Tibial artery (tissue), 4 donors: ENCODE data around the gene C10orf105.

Experiments used
- DNase-seq, 2 donors: peaks; one replicate each; pipeline ENCODE4 v3.0.0-alpha.2; 2019
- H3K27ac ChIP-seq, 2 donors: fragments of 200-600 bp; sonication (generic) in 1 of 2; 1 replicate in 1 of 2; 2 replicates in 1 of 2; pipeline ENCODE4 v1.5.1; 2018 to 2019; ENCODE audit warnings: mild to moderate bottlenecking in 1 of 2
- H3K27me3 ChIP-seq, 2 donors: fragments of 200-600 bp; sonication (generic) in 1 of 2; one replicate each; pipeline versions ENCODE4 v1.5.1 to v1.6.0; 2016 to 2019
- H3K36me3 ChIP-seq, 3 donors: fragments of 200-600 bp; sonication (generic) in 2 of 3; one replicate each; pipeline ENCODE4 v1.5.1; 2016 to 2019; ENCODE audit warnings: mild to moderate bottlenecking in 2 of 3
- H3K4me1 ChIP-seq, 4 donors: fragments of 200-600 bp; sonication (generic) in 2 of 4; 1 replicate in 3 of 4; 2 replicates in 1 of 4; pipeline ENCODE4 v1.5.1; 2016 to 2019
- H3K4me3 ChIP-seq, 2 donors: fragments of 200-600 bp; sonication (generic) in 1 of 2; 1 replicate in 1 of 2; 2 replicates in 1 of 2; pipeline ENCODE4 v1.5.1; 2018 to 2019; ENCODE audit warnings: mild to moderate bottlenecking in 2 of 2
- H3K9me3 ChIP-seq, 3 donors: fragments of 200-600 bp; sonication (generic) in 1 of 3; one replicate each; pipeline ENCODE4 v1.5.1; 2016 to 2019
- CTCF ChIP-seq, 2 experiments: fragments of 200-600 bp in 1 of 2; fragments of 450-650 bp in 1 of 2; IDR thresholded peaks; one replicate each; pipeline ENCODE4 v1.5.1; 2017 to 2019; ENCODE audit warnings: antibody characterized with exemption in 2 of 2, mild to moderate bottlenecking in 1 of 2, moderate library complexity in 1 of 2
- intact Hi-C: fragments of 100-400 bp; cut with DNase I; formaldehyde crosslinking; loops from one replicate; pipeline ENCODE4 v1.15.0; 2023; ENCODE audit warnings: low total_unique reads

Gene C10orf105

GRCh38 chr10:71719464-71720201 lies at the start of gene C10orf105:
C10orf105 (minus strand) TSS chr10:71719778; CDS start chr10:71716337, 3,441 bp downstream.
- no peak for DNase-seq
- intact Hi-C loops, result loop anchor here (5.0 kb wide), 1 partner anchor 43 kb away; no protein-coding TSS in a partner anchor
- peaks cover 3 to 45% (median 34%) of the 10 kb centered on the region in 4 donors for H3K4me1 ChIP-seq

GRCh38 chr10:71767420-71768035 lies 48.0 kb upstream of the C10orf105 start:
- no peak for DNase-seq
- TF ChIP-seq CTCF (IDR thresholded peaks at IDR 0.05), result no peak
- Histone ChIP-seq H3K27me3 (no peaks in the 10 kb centered on the region), H3K4me3 (no peak overlapping the region), H3K4me1 (peaks cover 18 to 100% (median 86%) of the 10 kb centered on the region in 4 donors), H3K27ac (peak overlapping the region; percentile 95 to 96), H3K9me3 (no peaks in the 10 kb centered on the region), H3K36me3 (peaks cover 0 to 9% (median 0%) of the 10 kb centered on the region in 3 donors)
- intact Hi-C loops, result no loop called here

More at GRCh38 chr10:71719464-71720201, at the start of gene C10orf105:
- Histone ChIP-seq H3K4me3 (no peak within 1 kb of the TSS), H3K9me3 (no peaks in the 10 kb centered on the region), H3K27ac (peak within 1 kb of the TSS; percentile 53 to 61), H3K36me3 (no peaks in the 10 kb centered on the region), H3K27me3 (no peaks in the 10 kb centered on the region)
- TF ChIP-seq CTCF (IDR thresholded peaks at IDR 0.05), result no peak

GRCh38 chr10:71766717-71767419 lies 47.3 kb upstream of the C10orf105 start:
- peaks cover 0 to 16% (median 1%) of the 10 kb centered on the region in 3 donors for H3K36me3 ChIP-seq
- peaks cover 18 to 100% (median 84%) of the 10 kb centered on the region in 4 donors for H3K4me1 ChIP-seq
- peak overlapping the region; percentile 95 to 96 for H3K27ac ChIP-seq
- intact Hi-C loops, result no loop called here
- H3K27me3 ChIP-seq, result no peaks in the 10 kb centered on the region
- no peak for TF ChIP-seq CTCF (IDR thresholded peaks at IDR 0.05)
- H3K9me3 ChIP-seq, result no peaks in the 10 kb centered on the region
- H3K4me3 ChIP-seq, result no peak overlapping the region
- DNase-seq, result peak; percentile 78 to 91

GRCh38 chr10:71765906-71766716 lies 46.5 kb upstream of the C10orf105 start:
- intact Hi-C loops, result no loop called here
- Histone ChIP-seq H3K4me1 (peaks cover 18 to 100% (median 79%) of the 10 kb centered on the region in 4 donors), H3K27ac (peak overlapping the region; percentile 95 to 96), H3K27me3 (no peaks in the 10 kb centered on the region), H3K36me3 (peaks cover 7 to 23% (median 9%) of the 10 kb centered on the region in 3 donors), H3K4me3 (no peak overlapping the region), H3K9me3 (no peaks in the 10 kb centered on the region)
- no peak for TF ChIP-seq CTCF (IDR thresholded peaks at IDR 0.05)
- DNase-seq, result no peak
